PC-9 (cell line): ENCODE results near the gene KCNA1.

Experiments
- EZH2 ChIP-seq: fragments of 200-600 bp; sonication (generic); IDR thresholded peaks from 2 replicates; pipeline ENCODE4 v1.8.0; 2017; ENCODE audit warnings: antibody characterized with exemption, low read depth
- TF ChIP-seq, protein P1 (sequence below): fragments of 200-600 bp; sonication (generic); conservative IDR thresholded peaks from 2 replicates; pipeline ENCODE4 v1.6.1; 2017; ENCODE audit warnings: mixed run types, antibody characterized with exemption, mild to moderate bottlenecking, moderate library complexity

DNA sequence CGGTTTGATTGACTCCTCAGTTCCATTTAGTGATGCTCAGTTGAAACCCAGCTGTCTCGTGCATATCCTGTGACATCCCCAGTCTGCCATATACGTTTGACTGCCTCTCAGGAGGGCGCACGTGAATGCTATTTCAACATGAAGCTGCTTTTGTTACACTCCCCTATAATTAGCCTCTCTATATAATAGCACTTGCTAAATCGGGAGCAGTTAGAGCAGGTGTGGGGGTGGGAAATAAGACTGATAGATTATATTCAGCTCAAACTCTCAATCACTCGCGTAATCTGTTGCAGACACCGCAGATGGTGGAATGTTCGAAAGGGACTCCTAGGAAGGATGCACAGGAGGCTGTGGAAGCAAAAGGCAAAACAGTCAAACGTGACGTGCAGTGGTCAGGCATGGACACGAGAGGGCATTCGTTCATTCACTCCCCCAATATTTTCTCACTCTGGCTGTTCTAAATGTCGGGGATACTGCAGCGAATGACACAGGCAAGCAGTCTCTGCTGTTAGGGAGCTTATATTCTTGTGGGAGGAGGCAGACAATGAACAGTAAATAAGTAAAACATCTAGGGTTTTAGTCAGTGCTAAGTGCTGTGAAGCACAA, 29.8 kb downstream of the KCNA1 start:
- TF ChIP-seq, protein P1, sequence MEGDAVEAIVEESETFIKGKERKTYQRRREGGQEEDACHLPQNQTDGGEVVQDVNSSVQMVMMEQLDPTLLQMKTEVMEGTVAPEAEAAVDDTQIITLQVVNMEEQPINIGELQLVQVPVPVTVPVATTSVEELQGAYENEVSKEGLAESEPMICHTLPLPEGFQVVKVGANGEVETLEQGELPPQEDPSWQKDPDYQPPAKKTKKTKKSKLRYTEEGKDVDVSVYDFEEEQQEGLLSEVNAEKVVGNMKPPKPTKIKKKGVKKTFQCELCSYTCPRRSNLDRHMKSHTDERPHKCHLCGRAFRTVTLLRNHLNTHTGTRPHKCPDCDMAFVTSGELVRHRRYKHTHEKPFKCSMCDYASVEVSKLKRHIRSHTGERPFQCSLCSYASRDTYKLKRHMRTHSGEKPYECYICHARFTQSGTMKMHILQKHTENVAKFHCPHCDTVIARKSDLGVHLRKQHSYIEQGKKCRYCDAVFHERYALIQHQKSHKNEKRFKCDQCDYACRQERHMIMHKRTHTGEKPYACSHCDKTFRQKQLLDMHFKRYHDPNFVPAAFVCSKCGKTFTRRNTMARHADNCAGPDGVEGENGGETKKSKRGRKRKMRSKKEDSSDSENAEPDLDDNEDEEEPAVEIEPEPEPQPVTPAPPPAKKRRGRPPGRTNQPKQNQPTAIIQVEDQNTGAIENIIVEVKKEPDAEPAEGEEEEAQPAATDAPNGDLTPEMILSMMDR, result no peak
- no peak for TF ChIP-seq EZH2
